ENCODE results near the gene ARMH3.
A peak's percentile ranks its signal among the peaks of the same experiment; 100 is the strongest.

ARMH3 gene

DNA sequence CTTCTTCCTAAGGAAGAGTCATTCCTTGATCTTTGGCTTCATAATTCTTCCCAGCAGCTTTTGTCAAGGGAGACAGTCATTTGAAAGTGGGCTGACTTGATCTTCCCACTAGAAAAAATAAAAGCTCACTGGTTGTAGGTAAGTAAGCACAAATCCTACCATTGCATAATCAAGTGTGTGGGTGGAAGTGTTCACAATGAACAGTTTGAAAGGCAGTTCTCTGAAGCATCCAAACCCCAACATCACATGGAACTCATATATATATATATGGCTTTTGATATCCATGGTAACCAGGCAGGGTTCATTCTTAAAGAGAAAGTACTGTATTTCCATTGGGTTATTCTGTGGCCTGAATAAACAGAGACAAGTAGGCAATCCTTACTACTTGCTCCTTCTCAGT, 51.6 kb downstream of the ARMH3 start:
- H3K4me3 ChIP-seq (replicated peaks; ENCODE audit: low read depth, low read length), result no peak overlapping the region
- no peaks in the 10 kb centered on the region; the same call in 1 of the 2 replicates for H3K36me3 ChIP-seq (ENCODE audit: control insufficient read depth, insufficient read depth, low read length)
- DNase-seq (ENCODE audit: extremely low read depth, insufficient read length), result no peak

GRCh38 chr10:102003541-102003940, 52.4 kb downstream of the ARMH3 start:
- Histone ChIP-seq H3K4me3 (replicated peaks; ENCODE audit: low read depth, low read length) (no peak overlapping the region), H3K36me3 (ENCODE audit: control insufficient read depth, insufficient read depth, low read length) (no peaks in the 10 kb centered on the region; the same call in 1 of the 2 replicates), H3K27me3 (replicated peaks; ENCODE audit: control insufficient read depth, insufficient read depth, low read length) (no peaks in the 10 kb centered on the region)
- no peak for DNase-seq (ENCODE audit: extremely low read depth, insufficient read length)
- TF ChIP-seq, protein P1, sequence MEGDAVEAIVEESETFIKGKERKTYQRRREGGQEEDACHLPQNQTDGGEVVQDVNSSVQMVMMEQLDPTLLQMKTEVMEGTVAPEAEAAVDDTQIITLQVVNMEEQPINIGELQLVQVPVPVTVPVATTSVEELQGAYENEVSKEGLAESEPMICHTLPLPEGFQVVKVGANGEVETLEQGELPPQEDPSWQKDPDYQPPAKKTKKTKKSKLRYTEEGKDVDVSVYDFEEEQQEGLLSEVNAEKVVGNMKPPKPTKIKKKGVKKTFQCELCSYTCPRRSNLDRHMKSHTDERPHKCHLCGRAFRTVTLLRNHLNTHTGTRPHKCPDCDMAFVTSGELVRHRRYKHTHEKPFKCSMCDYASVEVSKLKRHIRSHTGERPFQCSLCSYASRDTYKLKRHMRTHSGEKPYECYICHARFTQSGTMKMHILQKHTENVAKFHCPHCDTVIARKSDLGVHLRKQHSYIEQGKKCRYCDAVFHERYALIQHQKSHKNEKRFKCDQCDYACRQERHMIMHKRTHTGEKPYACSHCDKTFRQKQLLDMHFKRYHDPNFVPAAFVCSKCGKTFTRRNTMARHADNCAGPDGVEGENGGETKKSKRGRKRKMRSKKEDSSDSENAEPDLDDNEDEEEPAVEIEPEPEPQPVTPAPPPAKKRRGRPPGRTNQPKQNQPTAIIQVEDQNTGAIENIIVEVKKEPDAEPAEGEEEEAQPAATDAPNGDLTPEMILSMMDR (IDR thresholded peaks at IDR 0.05; ENCODE audit: insufficient read depth, low read length, poor library complexity, severe bottlenecking), result no peak

More for the DNA sequence above, 51.6 kb downstream of the ARMH3 start:
- H3K27me3 ChIP-seq (replicated peaks; ENCODE audit: control insufficient read depth, insufficient read depth, low read length), result no peaks in the 10 kb centered on the region
- TF ChIP-seq, protein P1 (IDR thresholded peaks at IDR 0.05; ENCODE audit: insufficient read depth, low read length, poor library complexity, severe bottlenecking), result no peak

GRCh38 chr10:102001435-102002068, 54.4 kb downstream of the ARMH3 start:
- TF ChIP-seq, protein P1 (IDR thresholded peaks at IDR 0.05; ENCODE audit: insufficient read depth, low read length, poor library complexity, severe bottlenecking), result no peak
- DNase-seq (ENCODE audit: extremely low read depth, insufficient read length), result peak; percentile 58
- Histone ChIP-seq H3K36me3 (ENCODE audit: control insufficient read depth, insufficient read depth, low read length) (no peaks in the 10 kb centered on the region; the same call in 1 of the 2 replicates), H3K27me3 (replicated peaks; ENCODE audit: control insufficient read depth, insufficient read depth, low read length) (no peaks in the 10 kb centered on the region), H3K4me3 (replicated peaks; ENCODE audit: low read depth, low read length) (no peak overlapping the region)

DNA sequence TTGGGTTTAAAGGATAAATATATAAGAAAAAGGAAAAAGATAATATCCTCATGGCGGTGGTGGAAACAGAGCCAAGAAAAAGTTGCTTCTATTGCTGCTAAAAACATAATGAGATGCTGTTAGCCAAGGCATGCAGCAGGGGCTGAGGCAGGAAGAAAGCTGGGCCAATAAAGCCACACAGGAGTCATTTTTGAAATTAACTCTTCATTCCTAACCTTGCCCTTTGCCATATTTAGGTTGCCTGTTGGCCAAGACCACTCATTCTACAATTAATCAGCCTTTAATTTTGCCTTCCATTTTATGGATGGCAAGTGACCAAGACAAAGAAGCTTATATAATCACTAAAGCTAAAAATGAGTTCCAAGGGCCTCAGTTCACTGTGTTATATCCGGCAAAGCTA, 58.2 kb downstream of the ARMH3 start:
- DNase-seq (ENCODE audit: extremely low read depth, insufficient read length), result no peak
- TF ChIP-seq, protein P1 (IDR thresholded peaks at IDR 0.05; ENCODE audit: insufficient read depth, low read length, poor library complexity, severe bottlenecking), result no peak
- Histone ChIP-seq H3K4me3 (replicated peaks; ENCODE audit: low read depth, low read length) (no peak overlapping the region), H3K27me3 (replicated peaks; ENCODE audit: control insufficient read depth, insufficient read depth, low read length) (no peaks in the 10 kb centered on the region), H3K36me3 (ENCODE audit: control insufficient read depth, insufficient read depth, low read length) (peaks cover 2% of the 10 kb centered on the region; the same call in 1 of the 2 replicates)

- TF ChIP-seq, protein P1 (IDR thresholded peaks at IDR 0.05; ENCODE audit: insufficient read depth, low read length, poor library complexity, severe bottlenecking), result no peak
- Histone ChIP-seq H3K4me3 (replicated peaks; ENCODE audit: low read depth, low read length) (no peak overlapping the region), H3K27me3 (replicated peaks; ENCODE audit: control insufficient read depth, insufficient read depth, low read length) (no peaks in the 10 kb centered on the region), H3K36me3 (ENCODE audit: control insufficient read depth, insufficient read depth, low read length) (peaks cover 6% of the 10 kb centered on the region)
- no peak for DNase-seq (ENCODE audit: extremely low read depth, insufficient read length)
Measured at GRCh38 chr10:101995451-101996063, 60.4 kb downstream of the ARMH3 start.
